Gastroesophageal sphincter (tissue), 4 donors: ENCODE results near the gene SLC9B2. TPM values are rescaled to one million over a fixed set of nuclear protein-coding genes. Genes with fewer than 3 reads are reported as not detected.
A peak's percentile ranks its signal among the peaks of the same experiment; 100 is the strongest.

Source experiments
- ATAC-seq: fragments of 150-250 bp; one replicate; pipeline ENCODE4 v1.9.1; 2016; ENCODE audit warnings: mild to moderate bottlenecking, moderate library complexity
- H3K27ac ChIP-seq, 4 donors: fragments of 200-600 bp; sonication (generic) in 3 of 4; 1 replicate in 3 of 4; 2 replicates in 1 of 4; pipeline ENCODE4 v1.5.1; 2016 to 2019
- H3K27me3 ChIP-seq: fragments of 200-600 bp; sonication (generic); one replicate; pipeline ENCODE4 v1.5.1; 2019
- H3K36me3 ChIP-seq, 2 donors: fragments of 200-600 bp; sonication (generic); one replicate each; pipeline ENCODE4 v1.5.1; 2019; ENCODE audit warnings: control low read depth in 1 of 2
- H3K4me1 ChIP-seq, 3 donors: fragments of 200-600 bp; sonication (generic); 1 replicate in 2 of 3; 2 replicates in 1 of 3; pipeline ENCODE4 v1.5.1; 2016 to 2019; ENCODE audit warnings: control low read depth in 2 of 3
- H3K4me3 ChIP-seq, 2 donors: fragments of 200-600 bp; sonication (generic); one replicate each; pipeline ENCODE4 v1.5.1; 2019; ENCODE audit warnings: mild to moderate bottlenecking in 1 of 2, moderate library complexity in 1 of 2
- H3K9me3 ChIP-seq, 3 donors: fragments of 200-600 bp; sonication (generic); one replicate each; pipeline ENCODE4 v1.5.1; 2017 to 2019; ENCODE audit warnings: control low read depth in 2 of 3
- CTCF ChIP-seq, 4 experiments: fragments of 200-600 bp in 2 of 4; fragments of 450-650 bp in 2 of 4; sonication (generic) in 1 of 4; IDR thresholded peaks; one replicate each; pipeline ENCODE4 v1.5.1; 2017 to 2019; ENCODE audit warnings: antibody characterized with exemption in 4 of 4, mild to moderate bottlenecking in 2 of 4, moderate library complexity in 2 of 4
- EP300 ChIP-seq: sonication (generic); formaldehyde crosslinking; IDR thresholded peaks from one replicate; pipeline ENCODE4 v1.6.1; 2017; ENCODE audit warnings: antibody characterized with exemption, mild to moderate bottlenecking
- POLR2A ChIP-seq, 2 donors: fragments of 450-650 bp; IDR thresholded peaks; one replicate each; pipeline ENCODE4 v1.6.1; 2017; ENCODE audit warnings: antibody characterized with exemption in 2 of 2, mild to moderate bottlenecking in 2 of 2, moderate library complexity in 1 of 2
- POLR2AphosphoS5 ChIP-seq: sonication (generic); formaldehyde crosslinking; IDR thresholded peaks from one replicate; pipeline ENCODE4 v1.6.1; 2017; ENCODE audit warnings: antibody characterized with exemption
- WGBS, 2 donors: methylation state at CpG; one replicate each; pipeline ENCODE4 v1.1.5; 2018; ENCODE audit warnings: low coverage in 1 of 2; 5-methylcytosine and 5-hydroxymethylcytosine counted together
- total RNA-seq, 4 donors: library from RNA; depleted of rRNA; stranded (reverse); fragments of >200 nt; gene quantifications; one replicate each; pipeline ENCODE4 v1.1.0, GENCODE V29; 2016

Gene SLC9B2
- total RNA-seq, 4 donors from 2014 or later = 14.3 to 24.9 (median 20.2) TPM

- Histone ChIP-seq H3K36me3 (peaks cover 0 to 26% of the 10 kb centered on the region in 2 donors), H3K4me1 (no peaks in the 10 kb centered on the region), H3K9me3 (no peaks in the 10 kb centered on the region), H3K27me3 (no peaks in the 10 kb centered on the region), H3K27ac (no peak overlapping the region), H3K4me3 (no peak overlapping the region)
- TF ChIP-seq EP300 (no peak), POLR2A (IDR thresholded peaks at IDR 0.05) (no peak), POLR2AphosphoS5 (no peak), CTCF (IDR thresholded peaks at IDR 0.05) (no peak)
- no peak for ATAC-seq
- 86 to 100% methylated on average over 1 of the region's 1 CpG for WGBS, 2 donors
Observed at GRCh38 chr4:103029300-103029699, 47.3 kb downstream of the SLC9B2 start.

GRCh38 chr4:103026868-103027267, 49.7 kb downstream of the SLC9B2 start:
- Histone ChIP-seq H3K9me3 (no peaks in the 10 kb centered on the region), H3K4me1 (no peaks in the 10 kb centered on the region), H3K4me3 (no peak overlapping the region), H3K36me3 (peaks cover 0 to 23% of the 10 kb centered on the region in 2 donors), H3K27ac (no peak overlapping the region), H3K27me3 (no peaks in the 10 kb centered on the region)
- no peak for TF ChIP-seq POLR2AphosphoS5
- TF ChIP-seq POLR2A (IDR thresholded peaks at IDR 0.05) = no peak
- no peak for TF ChIP-seq EP300
- TF ChIP-seq CTCF (IDR thresholded peaks at IDR 0.05) = no peak
- WGBS, 2 donors = 95 to 100% methylated on average over 1 of the region's 1 CpG
- no peak for ATAC-seq

- ATAC-seq = no peak
- WGBS, 2 donors = 84 to 94% methylated on average over 3 of the region's 3 CpGs
- no peak overlapping the region for H3K4me3 ChIP-seq
- TF ChIP-seq POLR2A (IDR thresholded peaks at IDR 0.05) = no peak
- no peak for TF ChIP-seq CTCF (IDR thresholded peaks at IDR 0.05)
- TF ChIP-seq EP300 = no peak
- no peak for TF ChIP-seq POLR2AphosphoS5
- peaks cover 0 to 6% (median 0%) of the 10 kb centered on the region in 3 donors for H3K4me1 ChIP-seq
- H3K9me3 ChIP-seq = no peaks in the 10 kb centered on the region
- no peak overlapping the region for H3K27ac ChIP-seq
- H3K27me3 ChIP-seq = no peaks in the 10 kb centered on the region
- H3K36me3 ChIP-seq = peaks cover 0 to 12% of the 10 kb centered on the region in 2 donors
Observed at GRCh38 chr4:103024996-103025395, 51.6 kb downstream of the SLC9B2 start.

- 88 to 94% methylated on average over 2 of the region's 2 CpGs for WGBS, 2 donors
- no peaks in the 10 kb centered on the region for H3K27me3 ChIP-seq
- no peak overlapping the region for H3K4me3 ChIP-seq
- peaks cover 0 to 4% of the 10 kb centered on the region in 2 donors for H3K36me3 ChIP-seq
- peak overlapping the region in 2 of 4 donors; percentile 89 to 91 for H3K27ac ChIP-seq
- TF ChIP-seq POLR2AphosphoS5 (no peak), CTCF (IDR thresholded peaks at IDR 0.05) (no peak), POLR2A (IDR thresholded peaks at IDR 0.05) (no peak), EP300 (no peak)
- H3K9me3 ChIP-seq = no peaks in the 10 kb centered on the region
- no peak for ATAC-seq
- H3K4me1 ChIP-seq = peaks cover 4 to 16% (median 6%) of the 10 kb centered on the region in 3 donors
Observed at GRCh38 chr4:103021120-103021519, 55.4 kb downstream of the SLC9B2 start.

- Histone ChIP-seq H3K36me3 (no peaks in the 10 kb centered on the region), H3K4me1 (peaks cover 4 to 16% (median 6%) of the 10 kb centered on the region in 3 donors), H3K27ac (peak within 1 kb of the TSS; percentile 89 to 92 (median 90)), H3K27me3 (no peaks in the 10 kb centered on the region), H3K9me3 (no peaks in the 10 kb centered on the region), H3K4me3 (peak within 1 kb of the TSS; percentile 51 to 52)
- peak; percentile 99 for ATAC-seq
- peak; percentile 68 to 77 for TF ChIP-seq POLR2A (IDR thresholded peaks at IDR 0.05)
- TF ChIP-seq POLR2AphosphoS5 = peak; percentile 97
- TF ChIP-seq EP300 = no peak
- peak in 1 of 4 experiments; percentile 15 for TF ChIP-seq CTCF (IDR thresholded peaks at IDR 0.05)
- WGBS, 2 donors = 2 to 3% methylated on average over 16 to 18 of the region's 46 CpGs
Observed at GRCh38 chr4:103019308-103020124, 57.0 kb downstream of the SLC9B2 start, which contains the start of gene SLC9B1. TSS of gene SLC9B1 (minus strand) at chr4:103019705. CDS start at chr4:102991711, 27,994 bp downstream.
